K562 (cell line): ENCODE measurements around the gene GABRE. TPM values are rescaled to one million over a fixed set of nuclear protein-coding genes. Genes with fewer than 3 reads are reported as not detected.

ENCODE experiments used
- CBX8 ChIP-seq: fragments of 200-600 bp; sonication (generic); IDR thresholded peaks from 2 replicates; pipeline ENCODE4 v1.6.1; 2012; ENCODE audit warnings: borderline replicate concordance, mixed run types, low read depth, mild to moderate bottlenecking, moderate library complexity, mixed read lengths, low read length, control low read depth, inconsistent platforms; ENCODE audit not compliant: poor library complexity, severe bottlenecking; ENCODE audit errors: extremely low read depth
- CEBPG ChIP-seq, 3 experiments: fragments of 200-800 bp in 1 of 3; sonication (Bioruptor generic) in 1 of 3; sonication (generic) in 1 of 3; formaldehyde crosslinking in 1 of 3; IDR thresholded peaks in 2 of 3; conservative IDR thresholded peaks in 1 of 3; 2 replicates each; pipeline versions ENCODE4 v1.6.1 to v1.8.0; 2016 to 2022; ENCODE audit warnings: missing compliant biosample characterization in 2 of 3, missing genetic modification characterization in 2 of 3, mild to moderate bottlenecking in 1 of 3, missing genetic modification reagents in 1 of 3
- CTBP1 ChIP-seq: fragments of 450-650 bp; IDR thresholded peaks from 2 replicates; pipeline ENCODE4 v1.6.1; 2016; ENCODE audit warnings: borderline replicate concordance
- GABPA ChIP-seq: fragments of 200-800 bp; sonication (Bioruptor generic); conservative IDR thresholded peaks from 2 replicates; pipeline ENCODE4 v1.6.1; 2016; ENCODE audit warnings: low read depth, missing genetic modification characterization, missing compliant biosample characterization
- GTF2E2 ChIP-seq: fragments of 200-800 bp; sonication (Bioruptor generic); IDR thresholded peaks from 2 replicates; pipeline ENCODE4 v1.6.1; 2016; ENCODE audit warnings: missing genetic modification characterization, missing compliant biosample characterization
- HLTF ChIP-seq: fragments of 450-650 bp; IDR thresholded peaks from 2 replicates; pipeline ENCODE4 v1.6.1; 2016
- JUN ChIP-seq, 2 experiments: sonication (generic) in 1 of 2; formaldehyde crosslinking in 1 of 2; IDR thresholded peaks; 2 replicates each; pipeline versions ENCODE4 v1.6.1 to v1.8.0; 2012 to 2022; ENCODE audit warnings: borderline replicate concordance in 2 of 2, mild to moderate bottlenecking in 2 of 2, improper control_type of control experiment in 1 of 2, low read depth in 1 of 2, low read length in 1 of 2, missing genetic modification reagents in 1 of 2
- KAT7 ChIP-seq: sonication (generic); formaldehyde crosslinking; IDR thresholded peaks from 2 replicates; pipeline ENCODE4 v1.8.0; 2022; ENCODE audit warnings: missing genetic modification reagents, mild to moderate bottlenecking, borderline replicate concordance
- NR2C1 ChIP-seq, 2 experiments: fragments of 450-650 bp; IDR thresholded peaks; 2 replicates each; pipeline ENCODE4 v1.6.1; 2017; ENCODE audit warnings: mild to moderate bottlenecking in 2 of 2, antibody characterized with exemption in 1 of 2, inconsistent platforms in 1 of 2, missing compliant biosample characterization in 1 of 2, missing genetic modification characterization in 1 of 2
- POLR2A ChIP-seq: fragments of 450-650 bp; conservative IDR thresholded peaks from 2 replicates; pipeline ENCODE4 v1.6.1; 2016
- PTTG1 ChIP-seq: fragments of 450-650 bp; IDR thresholded peaks from 2 replicates; pipeline ENCODE4 v1.6.1; 2016; ENCODE audit warnings: low read depth, mild to moderate bottlenecking, missing genetic modification characterization, missing compliant biosample characterization
- RNF2 ChIP-seq: sonication (generic); IDR thresholded peaks from 2 replicates; pipeline ENCODE4 v1.6.1; 2016
- SMAD4 ChIP-seq: fragments of 250-450 bp; sonication (Bioruptor Pico); conservative IDR thresholded peaks from 2 replicates; pipeline ENCODE4 v1.8.0; 2021; ENCODE audit warnings: inconsistent platforms, mild to moderate bottlenecking, moderate library complexity
- XRCC3 ChIP-seq: fragments of 450-650 bp; IDR thresholded peaks from 2 replicates; pipeline ENCODE4 v1.6.1; 2017; ENCODE audit warnings: mild to moderate bottlenecking, moderate library complexity
- ZFX ChIP-seq: sonication (generic); formaldehyde crosslinking; IDR thresholded peaks from 2 replicates; pipeline ENCODE4 v1.8.0; 2022; ENCODE audit warnings: mild to moderate bottlenecking, missing genetic modification reagents, moderate library complexity
- ZNF175 ChIP-seq: fragments of 200-800 bp; sonication (Bioruptor generic); IDR thresholded peaks from 2 replicates; pipeline ENCODE4 v1.6.1; 2016; ENCODE audit warnings: low read depth, mild to moderate bottlenecking, missing genetic modification characterization, missing compliant biosample characterization
- ZNF212 ChIP-seq: fragments of 450-650 bp; formaldehyde crosslinking; IDR thresholded peaks from 2 replicates; pipeline ENCODE4 v1.4.0; 2020; ENCODE audit warnings: mild to moderate bottlenecking
- ZNF253 ChIP-seq: fragments of 250-450 bp; sonication (Bioruptor Pico); conservative IDR thresholded peaks from 2 replicates; pipeline ENCODE4 v1.6.1; 2021; ENCODE audit warnings: mild to moderate bottlenecking
- ZNF431 ChIP-seq: sonication (generic); formaldehyde crosslinking; IDR thresholded peaks from 2 replicates; pipeline ENCODE4 v1.8.0; 2022; ENCODE audit warnings: mild to moderate bottlenecking, missing genetic modification reagents
- ZNF445 ChIP-seq: fragments of 250-450 bp; sonication (Bioruptor Pico); IDR thresholded peaks from 2 replicates; pipeline ENCODE4 v1.4.0; 2020; ENCODE audit warnings: low read depth, mild to moderate bottlenecking, moderate library complexity
- ZNF766 ChIP-seq: fragments of 200-800 bp; sonication (Bioruptor generic); conservative IDR thresholded peaks from 2 replicates; pipeline ENCODE4 v1.6.1; 2016; ENCODE audit warnings: missing genetic modification characterization, missing compliant biosample characterization
- ZSCAN29 ChIP-seq: fragments of 450-650 bp; IDR thresholded peaks from 2 replicates; pipeline ENCODE4 v1.6.1; 2017
- polyA plus RNA-seq, 8 experiments: library from polyadenylated mRNA; depleted of rRNA in 4 of 8; stranded (reverse) in 5 of 8; unstranded in 3 of 8; fragments of >200 nt; fragmentation: Nextera tagmentation in 2 of 8; fragmentation: Illumina TruSeq in 1 of 8; extraction: Ambion mirVana in 2 of 8; extraction: Trizol in 1 of 8; gene quantifications; 2 replicates each; pipeline versions ENCODE4 v1.2.1 to v1.2.3, GENCODE V29; 2011 to 2014; ENCODE audit warnings: inconsistent platforms in 1 of 8, missing spikeins in 1 of 8
- total RNA-seq, 7 experiments: library from RNA; depleted of rRNA in 6 of 7; stranded (reverse); fragments of >200 nt in 6 of 7; fragmentation: Illumina TruSeq in 2 of 7; extraction: Trizol in 2 of 7; gene quantifications; 2 replicates each; pipeline versions ENCODE4 v1.2.1 to v1.2.3, GENCODE V29; 2011 to 2021; ENCODE audit warnings: low replicate concordance in 1 of 7
- TF ChIP-seq, protein P1 (sequence below): fragments of 450-650 bp; IDR thresholded peaks from 2 replicates; pipeline ENCODE4 v1.7.0; 2016; ENCODE audit warnings: borderline replicate concordance
- TF ChIP-seq, protein P2 (sequence below): sonication (generic); formaldehyde crosslinking; IDR thresholded peaks from 2 replicates; pipeline ENCODE4 v1.8.1; 2023; ENCODE audit warnings: mild to moderate bottlenecking, missing genetic modification reagents
- TF ChIP-seq, protein P3 (sequence below), 2 experiments: fragments of 450-650 bp in 1 of 2; sonication (generic) in 1 of 2; formaldehyde crosslinking in 1 of 2; IDR thresholded peaks in 1 of 2; conservative IDR thresholded peaks in 1 of 2; 2 replicates each; pipeline versions ENCODE4 v1.6.1 to v1.8.1; 2016 to 2023; ENCODE audit warnings: mild to moderate bottlenecking in 2 of 2, moderate library complexity in 2 of 2, inconsistent platforms in 1 of 2, missing genetic modification reagents in 1 of 2

The GABRE gene
- total and polyA plus RNA-seq, 9 of the 15 experiments (the other 6 are each of a cell fraction or from before 2014, with no cell fraction given), result 23.1 to 456 (median 148) TPM

DNA sequence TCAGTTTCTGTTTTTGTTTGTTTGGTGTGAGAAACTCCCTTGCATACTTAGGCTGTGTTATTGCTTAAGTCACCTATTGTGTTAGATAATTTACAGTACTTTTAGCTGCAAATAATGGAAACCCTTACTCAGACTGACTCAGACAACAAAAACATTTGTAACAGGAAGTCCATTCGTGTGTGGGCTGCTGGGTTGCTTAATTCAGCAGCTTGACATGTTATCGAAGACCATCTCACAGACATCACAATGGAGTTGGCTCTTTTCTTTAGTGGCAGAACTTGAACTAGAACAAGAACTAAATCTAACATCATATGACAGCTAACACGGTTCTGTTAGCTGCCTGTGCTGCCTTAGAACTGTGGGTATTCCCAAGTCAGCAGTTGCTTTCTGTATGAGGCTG, 9.9 kb upstream of the GABRE start (continued):
- TF ChIP-seq XRCC3, result no peak
- no peak for TF ChIP-seq ZSCAN29
- TF ChIP-seq, protein P1, sequence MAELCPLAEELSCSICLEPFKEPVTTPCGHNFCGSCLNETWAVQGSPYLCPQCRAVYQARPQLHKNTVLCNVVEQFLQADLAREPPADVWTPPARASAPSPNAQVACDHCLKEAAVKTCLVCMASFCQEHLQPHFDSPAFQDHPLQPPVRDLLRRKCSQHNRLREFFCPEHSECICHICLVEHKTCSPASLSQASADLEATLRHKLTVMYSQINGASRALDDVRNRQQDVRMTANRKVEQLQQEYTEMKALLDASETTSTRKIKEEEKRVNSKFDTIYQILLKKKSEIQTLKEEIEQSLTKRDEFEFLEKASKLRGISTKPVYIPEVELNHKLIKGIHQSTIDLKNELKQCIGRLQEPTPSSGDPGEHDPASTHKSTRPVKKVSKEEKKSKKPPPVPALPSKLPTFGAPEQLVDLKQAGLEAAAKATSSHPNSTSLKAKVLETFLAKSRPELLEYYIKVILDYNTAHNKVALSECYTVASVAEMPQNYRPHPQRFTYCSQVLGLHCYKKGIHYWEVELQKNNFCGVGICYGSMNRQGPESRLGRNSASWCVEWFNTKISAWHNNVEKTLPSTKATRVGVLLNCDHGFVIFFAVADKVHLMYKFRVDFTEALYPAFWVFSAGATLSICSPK, result no peak
- TF ChIP-seq, protein P2, sequence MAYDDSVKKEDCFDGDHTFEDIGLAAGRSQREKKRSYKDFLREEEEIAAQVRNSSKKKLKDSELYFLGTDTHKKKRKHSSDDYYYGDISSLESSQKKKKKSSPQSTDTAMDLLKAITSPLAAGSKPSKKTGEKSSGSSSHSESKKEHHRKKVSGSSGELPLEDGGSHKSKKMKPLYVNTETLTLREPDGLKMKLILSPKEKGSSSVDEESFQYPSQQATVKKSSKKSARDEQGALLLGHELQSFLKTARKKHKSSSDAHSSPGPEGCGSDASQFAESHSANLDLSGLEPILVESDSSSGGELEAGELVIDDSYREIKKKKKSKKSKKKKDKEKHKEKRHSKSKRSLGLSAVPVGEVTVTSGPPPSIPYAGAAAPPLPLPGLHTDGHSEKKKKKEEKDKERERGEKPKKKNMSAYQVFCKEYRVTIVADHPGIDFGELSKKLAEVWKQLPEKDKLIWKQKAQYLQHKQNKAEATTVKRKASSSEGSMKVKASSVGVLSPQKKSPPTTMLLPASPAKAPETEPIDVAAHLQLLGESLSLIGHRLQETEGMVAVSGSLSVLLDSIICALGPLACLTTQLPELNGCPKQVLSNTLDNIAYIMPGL (CRISPR knock-in tag), result no peak
- TF ChIP-seq ZNF445 (CRISPR knock-in tag), result no peak
- no peak for TF ChIP-seq NR2C1 (IDR thresholded peaks at IDR 0.05)
- no peak for TF ChIP-seq NR2C1 (tag; IDR thresholded peaks at IDR 0.05)
- no peak for TF ChIP-seq GTF2E2
- no peak for TF ChIP-seq ZNF212 (CRISPR knock-in tag)
- TF ChIP-seq ZNF766 (CRISPR knock-in tag), result 0 out of 2 replicates have a peak, but pooled peaks have one; percentile 4
- TF ChIP-seq ZNF431, result no peak
- TF ChIP-seq HLTF, result no peak
- TF ChIP-seq JUN (IDR thresholded peaks at IDR 0.05; ENCODE audit: borderline replicate concordance, low read depth, low read length), result peak; percentile 49; the same call in 1 of the 2 replicates
- no peak for TF ChIP-seq JUN (CRISPR knock-in tag; IDR thresholded peaks at IDR 0.05; ENCODE audit: borderline replicate concordance)
- no peak for TF ChIP-seq POLR2A
- no peak for TF ChIP-seq ZNF253 (CRISPR knock-in tag)
- TF ChIP-seq CBX8, result no peak
- peak; percentile 66 for TF ChIP-seq GABPA (tag)
- TF ChIP-seq, protein P3, sequence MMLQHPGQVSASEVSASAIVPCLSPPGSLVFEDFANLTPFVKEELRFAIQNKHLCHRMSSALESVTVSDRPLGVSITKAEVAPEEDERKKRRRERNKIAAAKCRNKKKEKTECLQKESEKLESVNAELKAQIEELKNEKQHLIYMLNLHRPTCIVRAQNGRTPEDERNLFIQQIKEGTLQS (IDR thresholded peaks at IDR 0.05), result peak; percentile 47
- TF ChIP-seq, protein P3 (CRISPR knock-in tag; conservative IDR thresholded peaks at IDR 0.05), result no peak
- no peak for TF ChIP-seq ZNF175 (CRISPR knock-in tag)
- TF ChIP-seq ZFX (CRISPR knock-in tag), result no peak
- peak; percentile 36; the same call in 1 of the 2 replicates for TF ChIP-seq SMAD4 (CRISPR knock-in tag)
- no peak for TF ChIP-seq CEBPG (CRISPR knock-in tag; IDR thresholded peaks at IDR 0.05)
- peak; percentile 86 to 91 for TF ChIP-seq CEBPG (tag; conservative IDR thresholded peaks at IDR 0.05 in 1 of 2, IDR thresholded peaks at IDR 0.05 in 1 of 2)
- TF ChIP-seq CTBP1, result no peak
- no peak for TF ChIP-seq RNF2
- no peak for TF ChIP-seq KAT7 (CRISPR knock-in tag)
- no peak for TF ChIP-seq PTTG1 (tag)
